Stimulated activated CD4-positive, alpha-beta T cell treated with anti-CD3 and anti-CD28 coated beads, TNF-alpha, amount 100 ng/mL, for 48 hours (primary cell): Measurements from ENCODE around the gene CENPK.
"Not testable (repeated sequence)": the region's sequence is repeated elsewhere in the genome, so short reads cannot be mapped to it uniquely, and the experiment has no call there.

Experiments used
- DNase-seq, 3 donors: peaks; one replicate each; pipeline ENCODE4 v3.0.0-alpha.2; 2020; ENCODE audit warnings: low read depth in 3 of 3

CENPK gene

GRCh38 chr5:65562731-65563701, at the start of gene CENPK, which contains the start of gene PPWD1:
Gene CENPK (minus strand): TSS chr5:65563168. CDS start chr5:65554907, 8,261 bp downstream.
Gene PPWD1 (plus strand): TSS chr5:65563296. CDS start chr5:65563311, 15 bp downstream.
- DNase-seq: peak; percentile 93 to 94 (median 93)

GRCh38 chr5:65612298-65612907, 49.4 kb upstream of the CENPK start:
- no peak for DNase-seq

GRCh38 chr5:65611524-65611923, 48.6 kb upstream of the CENPK start:
- DNase-seq: no peak

GRCh38 chr5:65601761-65602160, 38.8 kb upstream of the CENPK start:
- not testable (repeated sequence) for DNase-seq

GRCh38 chr5:65588694-65589093, 25.7 kb upstream of the CENPK start:
- DNase-seq: no peak

GRCh38 chr5:65577141-65577540, 14.2 kb upstream of the CENPK start:
- DNase-seq: no peak

GRCh38 chr5:65570598-65571226, 7.7 kb upstream of the CENPK start:
- DNase-seq: no peak

GRCh38 chr5:65566505-65566904, 3.5 kb upstream of the CENPK start:
- DNase-seq: no peak

GRCh38 chr5:65563777-65564176, 809 bp upstream of the CENPK start:
- DNase-seq: no peak

- no peak for DNase-seq
These were observed 6.2 kb downstream of the CENPK start for GRCh38 chr5:65556718-65557117.

GRCh38 chr5:65556181-65556580, 6.8 kb downstream of the CENPK start:
- no peak for DNase-seq

- no peak for DNase-seq
These were observed 7.7 kb downstream of the CENPK start for GRCh38 chr5:65555287-65555686.

- DNase-seq: no peak
These were observed 9.0 kb downstream of the CENPK start for GRCh38 chr5:65553941-65554340.

- DNase-seq: no peak
These were observed 14.7 kb downstream of the CENPK start for GRCh38 chr5:65548281-65548680.

- DNase-seq: no peak
These were observed 16.8 kb downstream of the CENPK start for GRCh38 chr5:65546141-65546540.

GRCh38 chr5:65544473-65544872, 18.5 kb downstream of the CENPK start:
- DNase-seq: no peak

- DNase-seq: no peak
These were observed 23.1 kb downstream of the CENPK start for GRCh38 chr5:65539827-65540226.

- no peak for DNase-seq
These were observed 27.4 kb downstream of the CENPK start for GRCh38 chr5:65535529-65535987.

GRCh38 chr5:65530904-65531303, 32.1 kb downstream of the CENPK start:
- no peak for DNase-seq

GRCh38 chr5:65525726-65526125, 37.2 kb downstream of the CENPK start:
- DNase-seq: no peak

- DNase-seq: no peak
These were observed 50.6 kb downstream of the CENPK start for GRCh38 chr5:65512170-65512937.

- no peak for DNase-seq
These were observed 54.0 kb downstream of the CENPK start for GRCh38 chr5:65508978-65509377.
